ENCODE results near the gene KRTAP10-3. TPM values are rescaled to one million over a fixed set of nuclear protein-coding genes. Genes with fewer than 3 reads are reported as not detected.
A peak's percentile ranks its signal among the peaks of the same experiment; 100 is the strongest.

KRTAP10-3 gene
- total and polyA plus RNA-seq, 2 experiments from 2014 or later, result not detected

DNA sequence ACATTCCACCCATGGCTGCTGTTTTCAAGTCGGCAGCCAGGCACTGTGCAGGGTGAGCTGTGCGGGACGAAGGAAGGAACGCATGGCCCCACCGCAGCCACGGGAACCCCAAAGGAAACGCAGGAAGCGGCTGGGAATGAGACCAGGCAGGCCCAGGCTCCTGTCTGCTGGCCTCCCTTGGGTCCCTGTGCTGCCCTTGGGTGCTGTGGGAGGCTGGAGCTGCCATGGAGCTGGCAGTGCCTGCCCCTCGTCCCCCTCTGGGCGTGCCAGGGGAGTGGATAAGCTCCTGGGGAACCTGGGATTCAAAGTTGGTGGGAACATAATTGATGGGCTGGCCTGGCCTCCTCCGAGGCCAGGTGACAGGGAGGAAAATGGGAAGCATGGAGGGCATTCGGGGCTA is 9.7 kb upstream of the KRTAP10-3 start:
- Histone ChIP-seq H2AFZ (0 out of 2 replicates have a peak overlapping the region, but pooled peaks have one; percentile 56), H3K27ac (ENCODE audit: low read depth) (no peak overlapping the region), H3K9me2 (ENCODE audit: insufficient read depth) (no peaks in the 10 kb centered on the region), H3K4me3 (no peak overlapping the region), H3K27me3 (ENCODE audit: insufficient read depth) (no peaks in the 10 kb centered on the region), H3K4me1 (ENCODE audit: insufficient read depth) (no peaks in the 10 kb centered on the region), H3K36me3 (ENCODE audit: insufficient read depth) (no peaks in the 10 kb centered on the region), H4K20me1 (replicated peaks; ENCODE audit: insufficient read depth) (no peaks in the 10 kb centered on the region), H3F3A (replicated peaks; ENCODE audit: low read depth) (no peaks in the 10 kb centered on the region), H3K79me2 (replicated peaks; ENCODE audit: insufficient read depth) (no peaks in the 10 kb centered on the region), H3K4me2 (no peak overlapping the region)
- peaks cover 4% of the 10 kb centered on the region; the same call in 2 of the 3 replicates for H3K36me3 Mint-ChIP-seq (ENCODE audit: low read depth)
- ATAC-seq (peak; percentile 46; the same call in 2 of the 3 replicates), DNase-seq (ENCODE audit: low spot score) (no peak)
- TF ChIP-seq, protein P1, sequence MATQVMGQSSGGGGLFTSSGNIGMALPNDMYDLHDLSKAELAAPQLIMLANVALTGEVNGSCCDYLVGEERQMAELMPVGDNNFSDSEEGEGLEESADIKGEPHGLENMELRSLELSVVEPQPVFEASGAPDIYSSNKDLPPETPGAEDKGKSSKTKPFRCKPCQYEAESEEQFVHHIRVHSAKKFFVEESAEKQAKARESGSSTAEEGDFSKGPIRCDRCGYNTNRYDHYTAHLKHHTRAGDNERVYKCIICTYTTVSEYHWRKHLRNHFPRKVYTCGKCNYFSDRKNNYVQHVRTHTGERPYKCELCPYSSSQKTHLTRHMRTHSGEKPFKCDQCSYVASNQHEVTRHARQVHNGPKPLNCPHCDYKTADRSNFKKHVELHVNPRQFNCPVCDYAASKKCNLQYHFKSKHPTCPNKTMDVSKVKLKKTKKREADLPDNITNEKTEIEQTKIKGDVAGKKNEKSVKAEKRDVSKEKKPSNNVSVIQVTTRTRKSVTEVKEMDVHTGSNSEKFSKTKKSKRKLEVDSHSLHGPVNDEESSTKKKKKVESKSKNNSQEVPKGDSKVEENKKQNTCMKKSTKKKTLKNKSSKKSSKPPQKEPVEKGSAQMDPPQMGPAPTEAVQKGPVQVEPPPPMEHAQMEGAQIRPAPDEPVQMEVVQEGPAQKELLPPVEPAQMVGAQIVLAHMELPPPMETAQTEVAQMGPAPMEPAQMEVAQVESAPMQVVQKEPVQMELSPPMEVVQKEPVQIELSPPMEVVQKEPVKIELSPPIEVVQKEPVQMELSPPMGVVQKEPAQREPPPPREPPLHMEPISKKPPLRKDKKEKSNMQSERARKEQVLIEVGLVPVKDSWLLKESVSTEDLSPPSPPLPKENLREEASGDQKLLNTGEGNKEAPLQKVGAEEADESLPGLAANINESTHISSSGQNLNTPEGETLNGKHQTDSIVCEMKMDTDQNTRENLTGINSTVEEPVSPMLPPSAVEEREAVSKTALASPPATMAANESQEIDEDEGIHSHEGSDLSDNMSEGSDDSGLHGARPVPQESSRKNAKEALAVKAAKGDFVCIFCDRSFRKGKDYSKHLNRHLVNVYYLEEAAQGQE (IDR thresholded peaks at IDR 0.05; ENCODE audit: unreplicated experiment), result no peak
- TF ChIP-seq ZNF331 (CRISPR knock-in tag; IDR thresholded peaks at IDR 0.05; ENCODE audit: low read depth), result no peak
- TF ChIP-seq, protein P2, sequence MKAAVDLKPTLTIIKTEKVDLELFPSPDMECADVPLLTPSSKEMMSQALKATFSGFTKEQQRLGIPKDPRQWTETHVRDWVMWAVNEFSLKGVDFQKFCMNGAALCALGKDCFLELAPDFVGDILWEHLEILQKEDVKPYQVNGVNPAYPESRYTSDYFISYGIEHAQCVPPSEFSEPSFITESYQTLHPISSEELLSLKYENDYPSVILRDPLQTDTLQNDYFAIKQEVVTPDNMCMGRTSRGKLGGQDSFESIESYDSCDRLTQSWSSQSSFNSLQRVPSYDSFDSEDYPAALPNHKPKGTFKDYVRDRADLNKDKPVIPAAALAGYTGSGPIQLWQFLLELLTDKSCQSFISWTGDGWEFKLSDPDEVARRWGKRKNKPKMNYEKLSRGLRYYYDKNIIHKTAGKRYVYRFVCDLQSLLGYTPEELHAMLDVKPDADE (IDR thresholded peaks at IDR 0.05), result no peak
- no peak for TF ChIP-seq NANOG (IDR thresholded peaks at IDR 0.05; ENCODE audit: borderline replicate concordance)
- TF ChIP-seq, protein P3, sequence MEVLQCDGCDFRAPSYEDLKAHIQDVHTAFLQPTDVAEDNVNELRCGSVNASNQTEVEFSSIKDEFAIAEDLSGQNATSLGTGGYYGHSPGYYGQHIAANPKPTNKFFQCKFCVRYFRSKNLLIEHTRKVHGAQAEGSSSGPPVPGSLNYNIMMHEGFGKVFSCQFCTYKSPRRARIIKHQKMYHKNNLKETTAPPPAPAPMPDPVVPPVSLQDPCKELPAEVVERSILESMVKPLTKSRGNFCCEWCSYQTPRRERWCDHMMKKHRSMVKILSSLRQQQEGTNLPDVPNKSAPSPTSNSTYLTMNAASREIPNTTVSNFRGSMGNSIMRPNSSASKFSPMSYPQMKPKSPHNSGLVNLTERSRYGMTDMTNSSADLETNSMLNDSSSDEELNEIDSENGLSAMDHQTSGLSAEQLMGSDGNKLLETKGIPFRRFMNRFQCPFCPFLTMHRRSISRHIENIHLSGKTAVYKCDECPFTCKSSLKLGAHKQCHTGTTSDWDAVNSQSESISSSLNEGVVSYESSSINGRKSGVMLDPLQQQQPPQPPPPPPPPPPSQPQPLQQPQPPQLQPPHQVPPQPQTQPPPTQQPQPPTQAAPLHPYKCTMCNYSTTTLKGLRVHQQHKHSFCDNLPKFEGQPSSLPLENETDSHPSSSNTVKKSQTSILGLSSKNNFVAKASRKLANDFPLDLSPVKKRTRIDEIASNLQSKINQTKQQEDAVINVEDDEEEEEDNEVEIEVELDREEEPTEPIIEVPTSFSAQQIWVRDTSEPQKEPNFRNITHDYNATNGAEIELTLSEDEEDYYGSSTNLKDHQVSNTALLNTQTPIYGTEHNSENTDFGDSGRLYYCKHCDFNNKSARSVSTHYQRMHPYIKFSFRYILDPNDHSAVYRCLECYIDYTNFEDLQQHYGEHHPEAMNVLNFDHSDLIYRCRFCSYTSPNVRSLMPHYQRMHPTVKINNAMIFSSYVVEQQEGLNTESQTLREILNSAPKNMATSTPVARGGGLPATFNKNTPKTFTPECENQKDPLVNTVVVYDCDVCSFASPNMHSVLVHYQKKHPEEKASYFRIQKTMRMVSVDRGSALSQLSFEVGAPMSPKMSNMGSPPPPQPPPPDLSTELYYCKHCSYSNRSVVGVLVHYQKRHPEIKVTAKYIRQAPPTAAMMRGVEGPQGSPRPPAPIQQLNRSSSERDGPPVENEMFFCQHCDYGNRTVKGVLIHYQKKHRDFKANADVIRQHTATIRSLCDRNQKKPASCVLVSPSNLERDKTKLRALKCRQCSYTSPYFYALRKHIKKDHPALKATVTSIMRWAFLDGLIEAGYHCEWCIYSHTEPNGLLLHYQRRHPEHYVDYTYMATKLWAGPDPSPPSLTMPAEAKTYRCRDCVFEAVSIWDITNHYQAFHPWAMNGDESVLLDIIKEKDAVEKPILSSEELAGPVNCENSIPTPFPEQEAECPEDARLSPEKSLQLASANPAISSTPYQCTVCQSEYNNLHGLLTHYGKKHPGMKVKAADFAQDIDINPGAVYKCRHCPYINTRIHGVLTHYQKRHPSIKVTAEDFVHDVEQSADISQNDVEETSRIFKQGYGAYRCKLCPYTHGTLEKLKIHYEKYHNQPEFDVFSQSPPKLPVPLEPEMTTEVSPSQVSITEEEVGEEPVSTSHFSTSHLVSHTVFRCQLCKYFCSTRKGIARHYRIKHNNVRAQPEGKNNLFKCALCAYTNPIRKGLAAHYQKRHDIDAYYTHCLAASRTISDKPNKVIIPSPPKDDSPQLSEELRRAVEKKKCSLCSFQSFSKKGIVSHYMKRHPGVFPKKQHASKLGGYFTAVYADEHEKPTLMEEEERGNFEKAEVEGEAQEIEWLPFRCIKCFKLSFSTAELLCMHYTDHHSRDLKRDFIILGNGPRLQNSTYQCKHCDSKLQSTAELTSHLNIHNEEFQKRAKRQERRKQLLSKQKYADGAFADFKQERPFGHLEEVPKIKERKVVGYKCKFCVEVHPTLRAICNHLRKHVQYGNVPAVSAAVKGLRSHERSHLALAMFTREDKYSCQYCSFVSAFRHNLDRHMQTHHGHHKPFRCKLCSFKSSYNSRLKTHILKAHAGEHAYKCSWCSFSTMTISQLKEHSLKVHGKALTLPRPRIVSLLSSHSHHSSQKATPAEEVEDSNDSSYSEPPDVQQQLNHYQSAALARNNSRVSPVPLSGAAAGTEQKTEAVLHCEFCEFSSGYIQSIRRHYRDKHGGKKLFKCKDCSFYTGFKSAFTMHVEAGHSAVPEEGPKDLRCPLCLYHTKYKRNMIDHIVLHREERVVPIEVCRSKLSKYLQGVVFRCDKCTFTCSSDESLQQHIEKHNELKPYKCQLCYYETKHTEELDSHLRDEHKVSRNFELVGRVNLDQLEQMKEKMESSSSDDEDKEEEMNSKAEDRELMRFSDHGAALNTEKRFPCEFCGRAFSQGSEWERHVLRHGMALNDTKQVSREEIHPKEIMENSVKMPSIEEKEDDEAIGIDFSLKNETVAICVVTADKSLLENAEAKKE (CRISPR knock-in tag; IDR thresholded peaks at IDR 0.05), result no peak
- no peak for TF ChIP-seq JUNB (IDR thresholded peaks at IDR 0.05; ENCODE audit: unreplicated experiment)
- TF ChIP-seq EZH2 (IDR thresholded peaks at IDR 0.05; ENCODE audit: low read depth, unreplicated experiment), result no peak
- no peak for TF ChIP-seq STAT1 (IDR thresholded peaks at IDR 0.05; ENCODE audit: unreplicated experiment)
- TF ChIP-seq POLR2AphosphoS5 (IDR thresholded peaks at IDR 0.05; ENCODE audit: low read depth), result no peak
- TF ChIP-seq CREB1 (CRISPR knock-in tag; IDR thresholded peaks at IDR 0.05; ENCODE audit: low read depth), result no peak
- TF ChIP-seq, protein P4, sequence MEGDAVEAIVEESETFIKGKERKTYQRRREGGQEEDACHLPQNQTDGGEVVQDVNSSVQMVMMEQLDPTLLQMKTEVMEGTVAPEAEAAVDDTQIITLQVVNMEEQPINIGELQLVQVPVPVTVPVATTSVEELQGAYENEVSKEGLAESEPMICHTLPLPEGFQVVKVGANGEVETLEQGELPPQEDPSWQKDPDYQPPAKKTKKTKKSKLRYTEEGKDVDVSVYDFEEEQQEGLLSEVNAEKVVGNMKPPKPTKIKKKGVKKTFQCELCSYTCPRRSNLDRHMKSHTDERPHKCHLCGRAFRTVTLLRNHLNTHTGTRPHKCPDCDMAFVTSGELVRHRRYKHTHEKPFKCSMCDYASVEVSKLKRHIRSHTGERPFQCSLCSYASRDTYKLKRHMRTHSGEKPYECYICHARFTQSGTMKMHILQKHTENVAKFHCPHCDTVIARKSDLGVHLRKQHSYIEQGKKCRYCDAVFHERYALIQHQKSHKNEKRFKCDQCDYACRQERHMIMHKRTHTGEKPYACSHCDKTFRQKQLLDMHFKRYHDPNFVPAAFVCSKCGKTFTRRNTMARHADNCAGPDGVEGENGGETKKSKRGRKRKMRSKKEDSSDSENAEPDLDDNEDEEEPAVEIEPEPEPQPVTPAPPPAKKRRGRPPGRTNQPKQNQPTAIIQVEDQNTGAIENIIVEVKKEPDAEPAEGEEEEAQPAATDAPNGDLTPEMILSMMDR (conservative IDR thresholded peaks at IDR 0.05; ENCODE audit: low read depth in 2 of 2), result no peak
- no peak for TF ChIP-seq ZNF114 (CRISPR knock-in tag; IDR thresholded peaks at IDR 0.05)
- TF ChIP-seq EZH2phosphoT487 (IDR thresholded peaks at IDR 0.05; ENCODE audit: unreplicated experiment), result no peak
- no peaks in the 10 kb centered on the region; the same call in 2 of the 3 replicates for H3K4me1 Mint-ChIP-seq
- peaks cover 13% of the 10 kb centered on the region for H3K27me3 Mint-ChIP-seq (ENCODE audit: insufficient read depth, low read depth, poor library complexity)
- H3K27ac Mint-ChIP-seq, result no peak overlapping the region
- peaks cover 25% of the 10 kb centered on the region for H3K9me3 Mint-ChIP-seq
- H3K4me3 Mint-ChIP-seq, result no peak overlapping the region

All from GM23338 (cell line).